Measurements from ENCODE around the gene TEX264.

DNA sequence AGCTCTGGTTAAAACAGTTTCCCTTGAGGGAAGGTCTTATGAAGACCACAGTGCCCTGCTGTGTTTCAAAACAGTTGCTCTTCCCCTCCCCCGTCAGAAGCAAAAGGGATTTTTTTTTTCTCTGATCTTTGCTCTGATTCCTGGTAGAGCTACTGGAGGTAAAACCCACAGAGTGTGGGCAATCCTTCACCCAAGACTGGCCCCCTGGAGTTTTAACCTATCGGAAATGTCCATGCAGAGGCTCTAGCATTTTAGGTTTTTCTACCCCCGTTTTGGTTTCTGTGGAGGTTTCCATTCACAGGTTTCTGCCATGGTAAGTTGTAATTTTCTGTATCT lies 63.5 kb downstream of the TEX264 start:
- TF ChIP-seq POLR2A (IDR thresholded peaks at IDR 0.05) (no peak), EP300 (IDR thresholded peaks at IDR 0.05) (no peak), POLR2AphosphoS5 (IDR thresholded peaks at IDR 0.05) (no peak)
- TF ChIP-seq, protein P1, sequence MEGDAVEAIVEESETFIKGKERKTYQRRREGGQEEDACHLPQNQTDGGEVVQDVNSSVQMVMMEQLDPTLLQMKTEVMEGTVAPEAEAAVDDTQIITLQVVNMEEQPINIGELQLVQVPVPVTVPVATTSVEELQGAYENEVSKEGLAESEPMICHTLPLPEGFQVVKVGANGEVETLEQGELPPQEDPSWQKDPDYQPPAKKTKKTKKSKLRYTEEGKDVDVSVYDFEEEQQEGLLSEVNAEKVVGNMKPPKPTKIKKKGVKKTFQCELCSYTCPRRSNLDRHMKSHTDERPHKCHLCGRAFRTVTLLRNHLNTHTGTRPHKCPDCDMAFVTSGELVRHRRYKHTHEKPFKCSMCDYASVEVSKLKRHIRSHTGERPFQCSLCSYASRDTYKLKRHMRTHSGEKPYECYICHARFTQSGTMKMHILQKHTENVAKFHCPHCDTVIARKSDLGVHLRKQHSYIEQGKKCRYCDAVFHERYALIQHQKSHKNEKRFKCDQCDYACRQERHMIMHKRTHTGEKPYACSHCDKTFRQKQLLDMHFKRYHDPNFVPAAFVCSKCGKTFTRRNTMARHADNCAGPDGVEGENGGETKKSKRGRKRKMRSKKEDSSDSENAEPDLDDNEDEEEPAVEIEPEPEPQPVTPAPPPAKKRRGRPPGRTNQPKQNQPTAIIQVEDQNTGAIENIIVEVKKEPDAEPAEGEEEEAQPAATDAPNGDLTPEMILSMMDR (IDR thresholded peaks at IDR 0.05): no peak

All from stomach (tissue), 4 donors.